ENCODE results near the gene FOXJ1.

The FOXJ1 gene

GRCh38 chr17:76138896-76139752 lies 1.9 kb downstream of the FOXJ1 start:
- no peak overlapping the region for H3K4me3 ChIP-seq (ENCODE audit: low read depth, low read length)
- in situ Hi-C loops (cut with HindIII; ENCODE audit: low sequenced_read_pairs): no loop called here
- no peak for DNase-seq (ENCODE audit: low read depth, low spot score)
- TF ChIP-seq CTCF (IDR thresholded peaks at IDR 0.05; ENCODE audit: low read depth, low read length): no peak

- TF ChIP-seq CTCF (IDR thresholded peaks at IDR 0.05; ENCODE audit: low read depth, low read length): no peak
- DNase-seq (ENCODE audit: low read depth, low spot score): no peak
- in situ Hi-C loops (cut with HindIII; ENCODE audit: low sequenced_read_pairs): no loop called here
- H3K4me3 ChIP-seq (ENCODE audit: low read depth, low read length): no peak overlapping the region
Observed at GRCh38 chr17:76138234-76138895, 2.7 kb downstream of the FOXJ1 start.

GRCh38 chr17:76137351-76138233 lies 3.5 kb downstream of the FOXJ1 start:
- no peak for DNase-seq (ENCODE audit: low read depth, low spot score)
- H3K4me3 ChIP-seq (ENCODE audit: low read depth, low read length): no peak overlapping the region
- TF ChIP-seq CTCF (IDR thresholded peaks at IDR 0.05; ENCODE audit: low read depth, low read length): no peak
- in situ Hi-C loops (cut with HindIII; ENCODE audit: low sequenced_read_pairs): no loop called here

GRCh38 chr17:76137001-76137350 lies 4.1 kb downstream of the FOXJ1 start:
- no peak for TF ChIP-seq CTCF (IDR thresholded peaks at IDR 0.05; ENCODE audit: low read depth, low read length)
- in situ Hi-C loops (cut with HindIII; ENCODE audit: low sequenced_read_pairs): no loop called here
- no peak overlapping the region for H3K4me3 ChIP-seq (ENCODE audit: low read depth, low read length)
- no peak for DNase-seq (ENCODE audit: low read depth, low spot score)

DNA sequence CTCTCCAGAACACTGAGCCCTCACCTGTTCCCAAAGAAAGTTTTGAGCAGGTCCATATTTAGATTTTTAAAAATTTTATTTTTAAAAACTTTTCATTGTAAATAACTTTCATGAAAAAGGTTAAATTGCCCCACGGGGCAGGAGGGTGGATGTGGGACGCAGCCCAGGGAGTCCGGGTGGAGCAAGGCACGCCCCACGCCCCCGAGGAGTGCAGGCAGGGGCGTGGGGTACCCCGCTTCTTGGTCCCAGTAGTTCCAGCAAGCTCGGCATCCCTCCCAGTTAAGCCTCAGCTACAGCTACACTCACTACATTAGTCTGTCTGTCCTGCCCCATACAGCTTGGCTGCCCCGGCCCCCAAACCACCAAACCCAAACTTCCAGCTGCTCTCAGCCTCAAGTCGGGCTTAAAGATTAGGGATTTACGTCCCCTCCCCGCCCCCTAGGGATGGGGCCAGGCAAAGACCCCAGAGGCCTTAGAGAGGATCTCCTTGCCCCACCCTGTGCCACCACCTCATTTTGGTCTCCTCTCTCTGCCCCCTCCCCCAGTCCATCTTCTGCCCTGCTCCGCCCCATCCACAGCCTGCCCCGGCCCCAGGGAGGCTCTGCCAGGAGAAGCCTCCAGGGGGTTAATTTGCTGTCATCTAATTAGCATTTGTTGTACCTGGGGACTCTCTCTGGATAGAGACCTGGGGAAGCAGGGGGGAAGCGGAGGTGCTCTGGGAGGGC lies 4.6 kb downstream of the FOXJ1 start:
- no peak overlapping the region for H3K4me3 ChIP-seq (ENCODE audit: low read depth, low read length)
- in situ Hi-C loops (cut with HindIII; ENCODE audit: low sequenced_read_pairs): no loop called here
- no peak for DNase-seq (ENCODE audit: low read depth, low spot score)
- TF ChIP-seq CTCF (IDR thresholded peaks at IDR 0.05; ENCODE audit: low read depth, low read length): no peak

- no peak for TF ChIP-seq CTCF (IDR thresholded peaks at IDR 0.05; ENCODE audit: low read depth, low read length)
- no peak overlapping the region for H3K4me3 ChIP-seq (ENCODE audit: low read depth, low read length)
- DNase-seq (ENCODE audit: low read depth, low spot score): no peak
- in situ Hi-C loops (cut with HindIII; ENCODE audit: low sequenced_read_pairs): no loop called here
Observed at GRCh38 chr17:76135810-76136188, 5.2 kb downstream of the FOXJ1 start.
